GM13976 (cell line): Measurements from ENCODE around the gene PLPP4.

Experiments used
- DNase-seq: peaks from one replicate; pipeline ENCODE4 v3.0.0; 2012; ENCODE audit warnings: low spot score
- in situ Hi-C: fragments of 300-500 bp; cut with MboI; formaldehyde crosslinking; loops from one replicate; pipeline ENCODE4 v1.12.0; 2022; ENCODE audit warnings: low sequenced_read_pairs, mixed read lengths, inconsistent platforms; ENCODE audit not compliant: unreplicated experiment
- TF ChIP-seq, protein P1 (sequence below): IDR thresholded peaks from 2 replicates; pipeline ENCODE4 v1.5.1; 2012; ENCODE audit warnings: borderline replicate concordance, mild to moderate bottlenecking; ENCODE audit not compliant: insufficient read depth; ENCODE audit errors: extremely low read depth, missing control alignments, control extremely low read depth

The PLPP4 gene

DNA sequence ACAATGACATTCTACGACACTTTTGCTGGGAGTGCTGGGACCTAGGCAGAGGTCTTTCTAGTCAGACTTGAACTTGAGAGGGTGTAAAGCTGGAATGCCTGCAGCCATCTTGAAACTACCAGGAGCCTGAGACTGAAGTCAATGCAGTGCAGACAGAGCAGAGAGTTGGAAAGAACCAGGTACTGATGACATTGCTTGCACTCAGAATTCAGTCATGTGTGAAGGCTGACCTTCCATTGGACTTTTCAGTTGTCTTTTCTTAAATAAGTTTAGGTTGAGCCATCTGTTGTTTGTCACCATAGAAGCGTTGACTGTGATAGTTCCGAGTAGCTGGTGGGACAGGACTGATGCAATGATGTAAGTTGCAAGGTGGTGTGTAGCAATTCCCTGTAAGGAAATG is 3.1 kb upstream of the PLPP4 start:
- TF ChIP-seq, protein P1, sequence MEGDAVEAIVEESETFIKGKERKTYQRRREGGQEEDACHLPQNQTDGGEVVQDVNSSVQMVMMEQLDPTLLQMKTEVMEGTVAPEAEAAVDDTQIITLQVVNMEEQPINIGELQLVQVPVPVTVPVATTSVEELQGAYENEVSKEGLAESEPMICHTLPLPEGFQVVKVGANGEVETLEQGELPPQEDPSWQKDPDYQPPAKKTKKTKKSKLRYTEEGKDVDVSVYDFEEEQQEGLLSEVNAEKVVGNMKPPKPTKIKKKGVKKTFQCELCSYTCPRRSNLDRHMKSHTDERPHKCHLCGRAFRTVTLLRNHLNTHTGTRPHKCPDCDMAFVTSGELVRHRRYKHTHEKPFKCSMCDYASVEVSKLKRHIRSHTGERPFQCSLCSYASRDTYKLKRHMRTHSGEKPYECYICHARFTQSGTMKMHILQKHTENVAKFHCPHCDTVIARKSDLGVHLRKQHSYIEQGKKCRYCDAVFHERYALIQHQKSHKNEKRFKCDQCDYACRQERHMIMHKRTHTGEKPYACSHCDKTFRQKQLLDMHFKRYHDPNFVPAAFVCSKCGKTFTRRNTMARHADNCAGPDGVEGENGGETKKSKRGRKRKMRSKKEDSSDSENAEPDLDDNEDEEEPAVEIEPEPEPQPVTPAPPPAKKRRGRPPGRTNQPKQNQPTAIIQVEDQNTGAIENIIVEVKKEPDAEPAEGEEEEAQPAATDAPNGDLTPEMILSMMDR, result no peak
- DNase-seq, result no peak

DNA sequence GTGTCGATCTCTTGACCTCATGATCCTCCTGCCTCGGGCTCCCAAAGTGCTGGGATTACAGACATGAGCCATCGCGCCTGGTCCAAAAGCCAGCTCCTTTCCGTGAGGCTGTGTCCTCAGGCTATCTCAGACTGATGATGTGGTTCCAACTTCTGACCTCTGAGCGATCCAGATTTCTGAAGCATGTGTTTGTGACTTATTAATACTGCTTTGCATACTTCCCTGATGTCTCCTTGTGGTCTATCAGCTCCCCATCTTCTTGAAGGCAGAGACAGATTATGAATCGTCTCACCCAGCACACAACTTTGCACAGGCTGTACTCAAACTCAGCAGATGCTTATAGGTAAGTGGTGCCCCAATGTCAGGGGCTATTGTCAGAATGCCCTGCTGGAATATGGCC is 2.0 kb upstream of the PLPP4 start:
- in situ Hi-C loops, result no loop called here
- TF ChIP-seq, protein P1, result no peak
- DNase-seq, result no peak

More for the DNA sequence above, 3.1 kb upstream of the PLPP4 start:
- in situ Hi-C loops, result no loop called here

DNA sequence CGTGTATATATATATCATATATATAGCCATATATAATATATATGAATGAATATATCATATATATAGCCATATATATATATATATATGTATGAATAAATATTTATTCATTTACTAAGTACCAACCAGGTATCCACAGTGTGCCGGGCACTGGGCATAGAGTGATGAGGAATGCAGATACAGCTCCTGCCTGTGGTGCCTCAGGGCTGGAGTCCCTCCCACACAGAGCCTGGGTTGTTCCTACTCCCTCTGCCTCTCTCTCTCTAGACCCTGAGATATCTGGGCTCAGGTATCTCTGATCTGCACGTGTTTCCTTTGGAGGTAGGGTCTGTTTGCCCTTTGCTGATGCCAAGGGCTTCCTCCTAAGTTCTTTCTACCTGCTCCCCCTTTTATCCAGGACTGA is 1.4 kb upstream of the PLPP4 start:
- TF ChIP-seq, protein P1, result no peak
- DNase-seq, result no peak
- in situ Hi-C loops, result no loop called here

DNA sequence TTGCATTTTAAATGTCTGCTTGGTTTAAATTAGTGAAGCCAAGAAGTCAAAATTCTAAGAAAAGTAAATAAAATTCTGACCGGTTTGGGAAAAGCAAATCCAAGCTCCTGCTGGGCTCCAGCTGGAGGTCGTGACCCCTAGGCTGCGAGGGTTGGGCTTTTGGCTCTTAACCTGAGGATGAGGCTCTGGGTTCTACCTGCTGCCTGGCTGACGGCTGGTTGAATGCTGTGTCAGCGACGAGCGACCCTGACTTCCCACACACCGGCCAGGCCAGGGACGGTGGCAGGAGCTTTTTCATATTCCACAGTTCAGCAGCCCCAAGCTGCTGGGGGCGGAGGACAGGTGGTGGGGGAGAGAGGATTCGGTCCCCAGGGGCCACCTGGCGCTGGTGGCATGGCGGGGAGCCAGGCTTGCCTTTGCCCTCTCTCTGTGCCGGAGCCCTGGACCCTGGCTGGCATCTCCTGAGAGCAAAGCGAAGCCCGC is 843 bp upstream of the PLPP4 start:
- in situ Hi-C loops, result no loop called here
- TF ChIP-seq, protein P1, result no peak
- no peak for DNase-seq

DNA sequence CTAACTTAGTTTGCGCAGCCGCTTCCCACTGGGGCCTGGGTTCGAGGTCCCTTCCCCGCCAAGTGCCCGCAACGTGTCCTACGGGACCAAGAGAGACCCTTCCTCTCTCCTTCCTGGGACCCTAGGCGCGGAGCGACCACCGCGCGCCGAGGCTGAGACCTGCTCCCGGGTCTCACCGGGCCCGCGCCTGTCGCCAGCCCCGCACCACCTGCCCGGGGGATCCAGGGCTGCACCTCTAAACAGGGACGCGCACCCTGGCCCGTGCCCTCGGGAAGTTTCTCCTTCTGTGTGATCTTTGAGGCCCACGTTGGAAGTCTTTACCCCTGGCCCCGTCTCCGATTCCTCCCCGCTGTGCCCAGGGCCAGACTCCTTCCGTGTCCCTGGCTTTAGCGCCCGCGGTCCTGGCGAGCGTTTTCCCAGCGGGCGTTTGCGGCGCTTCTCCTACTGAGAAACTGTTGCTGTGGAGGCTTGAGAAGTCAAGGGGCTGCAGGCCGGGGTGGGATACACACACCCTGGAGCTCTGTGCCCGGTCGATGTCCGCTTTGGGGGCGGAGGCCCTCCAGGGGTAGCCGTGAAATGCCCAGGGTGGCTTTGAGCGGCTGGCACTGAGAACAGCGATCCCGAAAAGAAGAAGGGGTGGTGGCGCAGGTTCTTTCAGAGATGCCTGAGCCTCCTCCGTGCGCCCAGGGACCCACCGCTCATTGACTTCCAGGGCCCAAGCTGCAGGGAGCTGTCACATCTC is 575 bp downstream of the PLPP4 start:
- TF ChIP-seq, protein P1, result no peak
- DNase-seq, result no peak
- in situ Hi-C loops, result no loop called here

DNA sequence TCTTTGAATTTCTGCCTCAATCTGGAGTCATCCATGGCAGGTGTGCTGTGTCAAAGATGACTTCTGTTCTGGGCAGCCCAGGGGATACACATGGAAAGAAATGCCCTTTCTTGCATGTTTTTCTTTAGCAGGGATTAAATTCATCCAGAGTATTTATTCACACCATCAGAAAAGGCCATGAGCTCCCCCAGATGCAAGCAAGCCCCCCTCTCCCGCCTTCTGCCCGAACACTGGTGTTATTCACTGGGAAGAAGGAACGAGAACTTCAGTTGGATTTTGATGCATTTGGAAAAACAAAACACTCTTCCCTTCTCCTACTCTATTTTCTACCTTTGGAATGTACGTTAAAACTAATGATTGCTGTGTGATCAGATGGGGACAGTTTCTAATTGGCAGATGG is 1.4 kb downstream of the PLPP4 start:
- in situ Hi-C loops, result no loop called here
- DNase-seq, result no peak

More for the DNA sequence above, 1.4 kb downstream of the PLPP4 start:
- TF ChIP-seq, protein P1, result no peak
